ENCODE measurements around the gene CTDSPL. TPM values are rescaled to one million over a fixed set of nuclear protein-coding genes. Genes with fewer than 3 reads are reported as not detected.

Gene CTDSPL
- total RNA-seq, 6 donors from 2014 or later, result 35.6 to 78.1 (median 55.5) TPM

GRCh38 chr3:37937156-37937555 lies 75.5 kb downstream of the CTDSPL start:
- H3K27me3 ChIP-seq, result no peaks in the 10 kb centered on the region
- H3K4me1 ChIP-seq, result peaks cover 49 to 56% (median 53%) of the 10 kb centered on the region in 4 donors
- 81 to 86% methylated on average over 6 of the region's 6 CpGs for WGBS, 2 donors
- no peak overlapping the region for H3K4me3 ChIP-seq
- TF ChIP-seq POLR2A (IDR thresholded peaks at IDR 0.05), result no peak
- no peak for TF ChIP-seq POLR2AphosphoS5 (IDR thresholded peaks at IDR 0.05)
- TF ChIP-seq EP300 (IDR thresholded peaks at IDR 0.05), result no peak
- TF ChIP-seq CTCF (IDR thresholded peaks at IDR 0.05), result no peak
- no peaks in the 10 kb centered on the region for H3K9me3 ChIP-seq
- H3K36me3 ChIP-seq, result no peaks in the 10 kb centered on the region
- ATAC-seq (ENCODE audit: low FRiP score in 2 of 2) (no peak), DNase-seq (no peak)
- peak overlapping the region; percentile 11 to 79 (median 37) for H3K27ac ChIP-seq

- Histone ChIP-seq H3K9me3 (no peaks in the 10 kb centered on the region), H3K36me3 (no peaks in the 10 kb centered on the region), H3K27ac (peak overlapping the region in 2 of 4 donors; percentile 5 to 11), H3K27me3 (no peaks in the 10 kb centered on the region), H3K4me3 (no peak overlapping the region), H3K4me1 (peaks cover 58 to 65% (median 60%) of the 10 kb centered on the region in 4 donors)
- ATAC-seq (ENCODE audit: low FRiP score in 2 of 2), result no peak
- 83 to 97% methylated on average over 2 of the region's 2 CpGs for WGBS, 2 donors
- DNase-seq, result no peak
- no peak for TF ChIP-seq POLR2A (IDR thresholded peaks at IDR 0.05)
- TF ChIP-seq EP300 (IDR thresholded peaks at IDR 0.05), result no peak
- TF ChIP-seq POLR2AphosphoS5 (IDR thresholded peaks at IDR 0.05), result no peak
- TF ChIP-seq CTCF (IDR thresholded peaks at IDR 0.05), result no peak
Observed at GRCh38 chr3:37938011-37938410, 76.3 kb downstream of the CTDSPL start.

GRCh38 chr3:37940242-37940908 lies 78.7 kb downstream of the CTDSPL start:
- Histone ChIP-seq H3K4me3 (no peak overlapping the region), H3K27me3 (no peaks in the 10 kb centered on the region), H3K9me3 (no peaks in the 10 kb centered on the region), H3K27ac (peak overlapping the region in 2 of 4 donors; percentile 24 to 54), H3K4me1 (peaks cover 66 to 82% (median 72%) of the 10 kb centered on the region in 4 donors), H3K36me3 (no peaks in the 10 kb centered on the region)
- 87 to 88% methylated on average over 3 to 4 of the region's 4 CpGs for WGBS, 2 donors
- TF ChIP-seq POLR2AphosphoS5 (IDR thresholded peaks at IDR 0.05) (no peak), POLR2A (IDR thresholded peaks at IDR 0.05) (no peak), EP300 (IDR thresholded peaks at IDR 0.05) (no peak), CTCF (IDR thresholded peaks at IDR 0.05) (no peak)
- DNase-seq (no peak), ATAC-seq (ENCODE audit: low FRiP score in 2 of 2) (no peak)

- peak overlapping the region in 1 of 4 donors; percentile 1 for H3K4me3 ChIP-seq
- H3K4me1 ChIP-seq, result peaks cover 69 to 84% (median 72%) of the 10 kb centered on the region in 4 donors
- peak overlapping the region; percentile 21 to 73 (median 69) for H3K27ac ChIP-seq
- whole genome bisulfite sequencing, 2 donors, result 56 to 67% methylated on average over 12 of the region's 12 CpGs
- no peaks in the 10 kb centered on the region for H3K36me3 ChIP-seq
- no peak for DNase-seq
- ATAC-seq (ENCODE audit: low FRiP score in 2 of 2), result no peak
- no peak for TF ChIP-seq POLR2A (IDR thresholded peaks at IDR 0.05)
- TF ChIP-seq EP300 (IDR thresholded peaks at IDR 0.05), result no peak
- TF ChIP-seq POLR2AphosphoS5 (IDR thresholded peaks at IDR 0.05), result no peak
- TF ChIP-seq CTCF (IDR thresholded peaks at IDR 0.05), result no peak
- no peaks in the 10 kb centered on the region for H3K9me3 ChIP-seq
- no peaks in the 10 kb centered on the region for H3K27me3 ChIP-seq
Observed at GRCh38 chr3:37941608-37942508, 80.2 kb downstream of the CTDSPL start.
